Mucosa of rectum (tissue), 2 donors: ENCODE data around the gene FHL5.
"Not testable (repeated sequence)": the region's sequence is repeated elsewhere in the genome, so short reads cannot be mapped to it uniquely, and the experiment has no call there.

ENCODE experiments used
- H3K27ac ChIP-seq, 2 donors: one replicate each; pipeline ENCODE4 v1.7.0; 2013; ENCODE audit warnings: inconsistent platforms in 2 of 2, low read depth in 2 of 2, low read length in 2 of 2
- H3K27me3 ChIP-seq, 2 donors: one replicate each; pipeline ENCODE4 v1.7.0; 2013; ENCODE audit warnings: low read length in 2 of 2; ENCODE audit not compliant: control insufficient read depth in 2 of 2, insufficient read depth in 2 of 2
- H3K36me3 ChIP-seq, 2 donors: one replicate each; pipeline ENCODE4 v1.7.0; 2013; ENCODE audit warnings: low read length in 2 of 2; ENCODE audit not compliant: control insufficient read depth in 2 of 2, insufficient read depth in 2 of 2
- H3K4me1 ChIP-seq, 2 donors: one replicate each; pipeline ENCODE4 v1.7.0; 2013; ENCODE audit warnings: low read length in 2 of 2, mild to moderate bottlenecking in 1 of 2; ENCODE audit not compliant: control insufficient read depth in 2 of 2, insufficient read depth in 2 of 2
- H3K4me3 ChIP-seq, 2 donors: one replicate each; pipeline ENCODE4 v1.7.0; 2013; ENCODE audit warnings: low read length in 2 of 2
- H3K9ac ChIP-seq, 2 donors: one replicate each; pipeline ENCODE4 v1.7.0; 2013; ENCODE audit warnings: low read length in 2 of 2, low read depth in 1 of 2, mild to moderate bottlenecking in 1 of 2
- H3K9me3 ChIP-seq, 2 donors: one replicate each; pipeline ENCODE4 v1.7.0; 2013; ENCODE audit warnings: low read length in 2 of 2; ENCODE audit not compliant: control insufficient read depth in 2 of 2
- donor health status: healthy.
- donor health status: Normal muscosa, but diverticular disease.

Gene FHL5

GRCh38 chr6:96637979-96638378 lies 75.1 kb downstream of the FHL5 start:
- H3K27me3 ChIP-seq, H3K4me3 ChIP-seq, H3K4me1 ChIP-seq, H3K36me3 ChIP-seq, H3K9ac ChIP-seq, H3K9me3 ChIP-seq, H3K27ac ChIP-seq: not testable (repeated sequence)

GRCh38 chr6:96645106-96645505 lies 82.2 kb downstream of the FHL5 start:
- Histone ChIP-seq H3K27ac (no peak overlapping the region), H3K4me3 (no peak overlapping the region), H3K9ac (no peak overlapping the region), H3K4me1 (no peaks in the 10 kb centered on the region), H3K27me3 (no peaks in the 10 kb centered on the region), H3K9me3 (no peaks in the 10 kb centered on the region), H3K36me3 (no peaks in the 10 kb centered on the region)

- Histone ChIP-seq H3K36me3 (no peaks in the 10 kb centered on the region), H3K27me3 (no peaks in the 10 kb centered on the region), H3K9me3 (no peaks in the 10 kb centered on the region), H3K9ac (no peak overlapping the region), H3K27ac (no peak overlapping the region), H3K4me3 (no peak overlapping the region), H3K4me1 (no peaks in the 10 kb centered on the region)
Measured at GRCh38 chr6:96649926-96650325, 87.0 kb downstream of the FHL5 start.

GRCh38 chr6:96651816-96652215 lies 88.9 kb downstream of the FHL5 start:
- H3K9me3 ChIP-seq = no peaks in the 10 kb centered on the region
- no peak overlapping the region for H3K27ac ChIP-seq
- H3K4me3 ChIP-seq = no peak overlapping the region
- no peaks in the 10 kb centered on the region for H3K4me1 ChIP-seq
- no peaks in the 10 kb centered on the region for H3K27me3 ChIP-seq
- no peak overlapping the region for H3K9ac ChIP-seq
- H3K36me3 ChIP-seq = no peaks in the 10 kb centered on the region

GRCh38 chr6:96652552-96652951 lies 89.6 kb downstream of the FHL5 start:
- H3K4me1 ChIP-seq = no peaks in the 10 kb centered on the region
- H3K36me3 ChIP-seq = no peaks in the 10 kb centered on the region
- no peaks in the 10 kb centered on the region for H3K9me3 ChIP-seq
- no peaks in the 10 kb centered on the region for H3K27me3 ChIP-seq
- H3K27ac ChIP-seq = no peak overlapping the region
- no peak overlapping the region for H3K9ac ChIP-seq
- no peak overlapping the region for H3K4me3 ChIP-seq

GRCh38 chr6:96653181-96653580 lies 90.3 kb downstream of the FHL5 start:
- Histone ChIP-seq H3K36me3 (no peaks in the 10 kb centered on the region), H3K9me3 (no peaks in the 10 kb centered on the region), H3K4me3 (no peak overlapping the region), H3K4me1 (no peaks in the 10 kb centered on the region), H3K9ac (no peak overlapping the region), H3K27me3 (no peaks in the 10 kb centered on the region), H3K27ac (no peak overlapping the region)

GRCh38 chr6:96656567-96656966 lies 93.6 kb downstream of the FHL5 start:
- Histone ChIP-seq H3K27me3 (no peaks in the 10 kb centered on the region), H3K4me3 (no peak overlapping the region), H3K36me3 (no peaks in the 10 kb centered on the region), H3K27ac (no peak overlapping the region), H3K9me3 (no peaks in the 10 kb centered on the region), H3K9ac (no peak overlapping the region), H3K4me1 (no peaks in the 10 kb centered on the region)

GRCh38 chr6:96657344-96657743 lies 94.4 kb downstream of the FHL5 start:
- H3K9ac ChIP-seq = no peak overlapping the region
- H3K27ac ChIP-seq = no peak overlapping the region
- no peaks in the 10 kb centered on the region for H3K9me3 ChIP-seq
- H3K4me3 ChIP-seq = no peak overlapping the region
- H3K4me1 ChIP-seq = no peaks in the 10 kb centered on the region
- no peaks in the 10 kb centered on the region for H3K27me3 ChIP-seq
- no peaks in the 10 kb centered on the region for H3K36me3 ChIP-seq

- H3K4me3 ChIP-seq = no peak overlapping the region
- H3K27me3 ChIP-seq = no peaks in the 10 kb centered on the region
- H3K9me3 ChIP-seq = no peaks in the 10 kb centered on the region
- no peaks in the 10 kb centered on the region for H3K4me1 ChIP-seq
- H3K36me3 ChIP-seq = no peaks in the 10 kb centered on the region
- H3K27ac ChIP-seq = no peak overlapping the region
- no peak overlapping the region for H3K9ac ChIP-seq
Measured at GRCh38 chr6:96659084-96659845, 96.3 kb downstream of the FHL5 start.
